OCI-LY3 (cell line): ENCODE results near the gene FRMD4B.

Experiments used
- EZH2phosphoT487 ChIP-seq: fragments of 200-600 bp; shearing (Covaris generic); IDR thresholded peaks from 2 replicates; pipeline ENCODE4 v1.6.1; 2018; ENCODE audit warnings: antibody characterized with exemption, mixed run types, low read depth
- TF ChIP-seq, protein P1 (sequence below): fragments of 200-600, 300-600 bp; sonication (generic); IDR thresholded peaks from 2 replicates; pipeline ENCODE4 v1.5.1; 2014; ENCODE audit warnings: antibody characterized with exemption, low read length, low read depth

GRCh38 chr3:69339760-69340159 lies 46.1 kb downstream of the FRMD4B start:
- TF ChIP-seq, protein P1, sequence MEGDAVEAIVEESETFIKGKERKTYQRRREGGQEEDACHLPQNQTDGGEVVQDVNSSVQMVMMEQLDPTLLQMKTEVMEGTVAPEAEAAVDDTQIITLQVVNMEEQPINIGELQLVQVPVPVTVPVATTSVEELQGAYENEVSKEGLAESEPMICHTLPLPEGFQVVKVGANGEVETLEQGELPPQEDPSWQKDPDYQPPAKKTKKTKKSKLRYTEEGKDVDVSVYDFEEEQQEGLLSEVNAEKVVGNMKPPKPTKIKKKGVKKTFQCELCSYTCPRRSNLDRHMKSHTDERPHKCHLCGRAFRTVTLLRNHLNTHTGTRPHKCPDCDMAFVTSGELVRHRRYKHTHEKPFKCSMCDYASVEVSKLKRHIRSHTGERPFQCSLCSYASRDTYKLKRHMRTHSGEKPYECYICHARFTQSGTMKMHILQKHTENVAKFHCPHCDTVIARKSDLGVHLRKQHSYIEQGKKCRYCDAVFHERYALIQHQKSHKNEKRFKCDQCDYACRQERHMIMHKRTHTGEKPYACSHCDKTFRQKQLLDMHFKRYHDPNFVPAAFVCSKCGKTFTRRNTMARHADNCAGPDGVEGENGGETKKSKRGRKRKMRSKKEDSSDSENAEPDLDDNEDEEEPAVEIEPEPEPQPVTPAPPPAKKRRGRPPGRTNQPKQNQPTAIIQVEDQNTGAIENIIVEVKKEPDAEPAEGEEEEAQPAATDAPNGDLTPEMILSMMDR, result no peak
- TF ChIP-seq EZH2phosphoT487, result no peak
